OCI-M1 (cell line): ENCODE measurements around the gene TLE3.

Experiments used
- DNase-seq: peaks from one replicate; lab custom pipeline; 2025; lab: John Stamatoyannopoulos, UW

Gene TLE3

GRCh38 chr15:70062321-70062956, 35.3 kb downstream of the TLE3 start:
- DNase-seq = no peak

- DNase-seq = no peak
Observed at GRCh38 chr15:70061696-70062270, 35.9 kb downstream of the TLE3 start.

GRCh38 chr15:70060993-70061305, 36.8 kb downstream of the TLE3 start:
- DNase-seq = no peak

- no peak for DNase-seq
Observed at GRCh38 chr15:70060214-70060992, 37.3 kb downstream of the TLE3 start.

GRCh38 chr15:70059476-70060213, 38.1 kb downstream of the TLE3 start:
- DNase-seq = no peak

GRCh38 chr15:70058642-70059360, 38.9 kb downstream of the TLE3 start:
- DNase-seq = no peak

- no peak for DNase-seq
Observed at GRCh38 chr15:70057931-70058641, 39.6 kb downstream of the TLE3 start.

GRCh38 chr15:70056091-70056680, 41.5 kb downstream of the TLE3 start:
- DNase-seq = no peak

GRCh38 chr15:70055601-70056051, 42.1 kb downstream of the TLE3 start:
- no peak for DNase-seq

GRCh38 chr15:70054884-70055387, 42.8 kb downstream of the TLE3 start:
- no peak for DNase-seq

- DNase-seq = no peak
Observed at GRCh38 chr15:70054366-70054765, 43.4 kb downstream of the TLE3 start.

- DNase-seq = no peak
Observed at GRCh38 chr15:70053716-70054229, 43.9 kb downstream of the TLE3 start.

- no peak for DNase-seq
Observed at GRCh38 chr15:70053001-70053715, 44.6 kb downstream of the TLE3 start.

- no peak for DNase-seq
Observed at GRCh38 chr15:70051948-70052633, 45.6 kb downstream of the TLE3 start.

GRCh38 chr15:70050970-70051369, 46.7 kb downstream of the TLE3 start:
- DNase-seq = no peak

GRCh38 chr15:70050441-70050840, 47.3 kb downstream of the TLE3 start:
- DNase-seq = no peak

- DNase-seq = no peak
Observed at GRCh38 chr15:70049701-70050301, 47.9 kb downstream of the TLE3 start.

GRCh38 chr15:70048578-70049514, 48.9 kb downstream of the TLE3 start:
- DNase-seq = no peak
